Ovary (tissue), 9 donors: ENCODE data around the gene FASTK. TPM values are rescaled to one million over a fixed set of nuclear protein-coding genes. Genes with fewer than 3 reads are reported as not detected.

Experiments used
- DNase-seq, 5 donors: peaks; one replicate each; pipeline ENCODE4 v3.0.0-alpha.2; 2019 to 2020
- H3K27ac ChIP-seq, 2 donors: fragments of 200-600 bp; one replicate each; pipeline versions ENCODE4 v1.5.1 to v1.8.0; 2019 to 2022
- H3K27me3 ChIP-seq: fragments of 200-600 bp; one replicate; pipeline ENCODE4 v1.8.0; 2022
- H3K36me3 ChIP-seq: fragments of 200-600 bp; sonication (generic); one replicate; pipeline ENCODE4 v1.5.1; 2019
- H3K4me1 ChIP-seq: one replicate; pipeline ENCODE4 v1.8.1; 2013; ENCODE audit warnings: mild to moderate bottlenecking, moderate library complexity; ENCODE audit not compliant: insufficient read depth
- H3K4me3 ChIP-seq: fragments of 200-600 bp; sonication (generic); one replicate; pipeline ENCODE4 v1.5.1; 2017
- H3K9me3 ChIP-seq, 2 donors: fragments of 200-600 bp in 1 of 2; sonication (generic) in 1 of 2; one replicate each; pipeline versions ENCODE4 v1.5.1 to v1.8.1; 2013 to 2019; ENCODE audit warnings: mild to moderate bottlenecking in 1 of 2, moderate library complexity in 1 of 2
- EP300 ChIP-seq: sonication (generic); formaldehyde crosslinking; IDR thresholded peaks from one replicate; pipeline ENCODE4 v1.6.1; 2017; ENCODE audit warnings: antibody characterized with exemption
- POLR2A ChIP-seq: fragments of 450-650 bp; IDR thresholded peaks from one replicate; pipeline ENCODE4 v1.6.1; 2017; ENCODE audit warnings: antibody characterized with exemption, mild to moderate bottlenecking, moderate library complexity
- WGBS, 3 donors: extraction: QIAGEN DNeasy Blood & Tissue Kit in 1 of 3; methylation state at CpG; one replicate each; pipeline versions ENCODE4 v1.1.5 to v1.1.7; 2013 to 2017; 5-methylcytosine and 5-hydroxymethylcytosine counted together
- intact Hi-C, 4 donors: fragments of 100-400 bp; cut with DNase I; formaldehyde crosslinking; loops; one replicate each; pipeline versions ENCODE4 v1.11.0 to v1.15.1; 2022 to 2023
- polyA plus RNA-seq, 2 donors: library from polyadenylated mRNA; stranded (reverse); fragments of 200-250 nt in 1 of 2; fragments of 350-450 nt in 1 of 2; fragmentation: Illumina TruSeq in 1 of 2; extraction: RNeasy Lipid Tissue Mini Kit (QIAGEN cat#74804) in 1 of 2; gene quantifications; one replicate each; pipeline ENCODE4 v1.2.3, GENCODE V29; 2013 to 2014
- total RNA-seq, 7 donors: library from RNA; depleted of rRNA in 2 of 7; stranded (reverse); fragments of >200 nt in 2 of 7; fragmentation: NEBNext Ultra II Directional in 3 of 7; extraction: Animal tissue kit (Norgen Biotek cat#: 25700) in 3 of 7; gene quantifications; one replicate each; pipeline versions ENCODE4 v1.1.0 to v1.2.4, GENCODE V29; 2016 to 2023
- TF ChIP-seq, protein P1 (sequence below), 3 donors: fragments of 450-650 bp in 2 of 3; fragments of 200-600 bp in 1 of 3; IDR thresholded peaks; one replicate each; pipeline versions ENCODE4 v1.5.1 to v1.8.0; 2016 to 2022; ENCODE audit warnings: antibody characterized with exemption in 3 of 3, mild to moderate bottlenecking in 1 of 3
- donor health status: DM: no; HTN: no; CAD: no; lungs with moderate emphysema.
- donor health status: DM: no; HTN: no; CAD: no.
- donor health status: Bipolar disorder and iron deficiency.
- donor health status: DM: yes; HTN: yes; CAD: no.
- donor health status: DM: no; HTN: no; CAD: no.
- donor health status: DM: yes; HTN: yes; CAD: no.

FASTK gene
- total and polyA plus RNA-seq, 9 donors, result 5.4 to 95.2 (median 75.8) TPM

DNA sequence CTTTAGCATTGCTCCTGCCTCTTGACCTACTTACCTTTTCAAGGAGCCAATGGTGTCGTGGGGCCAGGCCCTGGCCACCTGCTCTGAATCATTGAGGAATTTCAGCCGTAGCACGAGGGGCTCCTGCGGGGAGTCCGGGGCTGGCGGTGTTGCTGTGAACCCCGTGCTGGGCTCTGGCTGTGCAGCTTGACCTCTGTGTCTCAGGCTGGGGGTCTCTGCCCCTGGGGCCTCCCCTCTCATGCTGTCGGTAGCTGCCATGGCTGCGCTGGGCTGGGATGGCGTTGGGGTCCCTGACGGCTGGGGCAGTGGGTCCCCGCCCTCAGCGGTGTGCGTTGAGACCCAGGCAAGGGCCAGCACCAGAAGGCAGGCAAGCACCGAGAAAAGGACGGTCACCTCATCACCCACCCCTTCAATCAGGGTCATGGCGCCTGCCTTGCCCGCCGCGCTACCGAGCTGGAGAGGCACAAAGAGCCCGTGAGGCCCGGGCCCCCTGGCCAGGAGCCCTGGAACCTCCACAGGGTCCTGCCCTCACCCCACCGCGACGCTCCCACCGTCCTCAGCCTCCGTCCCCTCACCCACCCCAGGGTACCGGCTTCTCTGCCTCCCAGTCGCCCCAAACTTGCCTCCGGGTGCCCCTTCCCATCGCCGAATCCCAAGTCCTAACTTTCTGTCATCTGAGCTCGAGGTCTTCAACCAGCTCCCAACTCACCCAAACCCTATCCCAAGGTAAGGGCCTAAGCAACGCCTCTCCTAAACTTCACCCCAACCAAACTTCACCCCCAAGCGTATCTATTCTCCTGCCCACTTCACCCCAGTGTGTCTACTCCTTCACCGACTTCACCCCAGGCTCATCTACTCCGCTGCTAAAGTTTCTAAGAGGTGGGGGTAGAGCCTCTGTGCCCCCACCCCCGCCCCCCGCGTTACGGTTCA, 1.8 kb upstream of the FASTK start:
- H3K9me3 ChIP-seq, result no peaks in the 10 kb centered on the region
- peak in 4 of 5 donors; percentile 30 to 58 (median 57) for DNase-seq
- H3K4me3 ChIP-seq, result peak overlapping the region; percentile 63
- peak overlapping the region; percentile 63 to 85 for H3K27ac ChIP-seq
- H3K36me3 ChIP-seq, result no peaks in the 10 kb centered on the region
- WGBS, 3 donors, result 48 to 57% (median 51%) methylated on average over 42 of the region's 42 CpGs
- peaks cover 28% of the 10 kb centered on the region for H3K4me1 ChIP-seq
- no peaks in the 10 kb centered on the region for H3K27me3 ChIP-seq
- TF ChIP-seq, protein P1, sequence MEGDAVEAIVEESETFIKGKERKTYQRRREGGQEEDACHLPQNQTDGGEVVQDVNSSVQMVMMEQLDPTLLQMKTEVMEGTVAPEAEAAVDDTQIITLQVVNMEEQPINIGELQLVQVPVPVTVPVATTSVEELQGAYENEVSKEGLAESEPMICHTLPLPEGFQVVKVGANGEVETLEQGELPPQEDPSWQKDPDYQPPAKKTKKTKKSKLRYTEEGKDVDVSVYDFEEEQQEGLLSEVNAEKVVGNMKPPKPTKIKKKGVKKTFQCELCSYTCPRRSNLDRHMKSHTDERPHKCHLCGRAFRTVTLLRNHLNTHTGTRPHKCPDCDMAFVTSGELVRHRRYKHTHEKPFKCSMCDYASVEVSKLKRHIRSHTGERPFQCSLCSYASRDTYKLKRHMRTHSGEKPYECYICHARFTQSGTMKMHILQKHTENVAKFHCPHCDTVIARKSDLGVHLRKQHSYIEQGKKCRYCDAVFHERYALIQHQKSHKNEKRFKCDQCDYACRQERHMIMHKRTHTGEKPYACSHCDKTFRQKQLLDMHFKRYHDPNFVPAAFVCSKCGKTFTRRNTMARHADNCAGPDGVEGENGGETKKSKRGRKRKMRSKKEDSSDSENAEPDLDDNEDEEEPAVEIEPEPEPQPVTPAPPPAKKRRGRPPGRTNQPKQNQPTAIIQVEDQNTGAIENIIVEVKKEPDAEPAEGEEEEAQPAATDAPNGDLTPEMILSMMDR (IDR thresholded peaks at IDR 0.05), result no peak
- TF ChIP-seq POLR2A (no peak), EP300 (no peak)
- intact Hi-C loops, result loop anchor here in 1 of 4 donors (2.0 kb wide), 1 partner anchor 22 kb away; no protein-coding TSS in a partner anchor

DNA sequence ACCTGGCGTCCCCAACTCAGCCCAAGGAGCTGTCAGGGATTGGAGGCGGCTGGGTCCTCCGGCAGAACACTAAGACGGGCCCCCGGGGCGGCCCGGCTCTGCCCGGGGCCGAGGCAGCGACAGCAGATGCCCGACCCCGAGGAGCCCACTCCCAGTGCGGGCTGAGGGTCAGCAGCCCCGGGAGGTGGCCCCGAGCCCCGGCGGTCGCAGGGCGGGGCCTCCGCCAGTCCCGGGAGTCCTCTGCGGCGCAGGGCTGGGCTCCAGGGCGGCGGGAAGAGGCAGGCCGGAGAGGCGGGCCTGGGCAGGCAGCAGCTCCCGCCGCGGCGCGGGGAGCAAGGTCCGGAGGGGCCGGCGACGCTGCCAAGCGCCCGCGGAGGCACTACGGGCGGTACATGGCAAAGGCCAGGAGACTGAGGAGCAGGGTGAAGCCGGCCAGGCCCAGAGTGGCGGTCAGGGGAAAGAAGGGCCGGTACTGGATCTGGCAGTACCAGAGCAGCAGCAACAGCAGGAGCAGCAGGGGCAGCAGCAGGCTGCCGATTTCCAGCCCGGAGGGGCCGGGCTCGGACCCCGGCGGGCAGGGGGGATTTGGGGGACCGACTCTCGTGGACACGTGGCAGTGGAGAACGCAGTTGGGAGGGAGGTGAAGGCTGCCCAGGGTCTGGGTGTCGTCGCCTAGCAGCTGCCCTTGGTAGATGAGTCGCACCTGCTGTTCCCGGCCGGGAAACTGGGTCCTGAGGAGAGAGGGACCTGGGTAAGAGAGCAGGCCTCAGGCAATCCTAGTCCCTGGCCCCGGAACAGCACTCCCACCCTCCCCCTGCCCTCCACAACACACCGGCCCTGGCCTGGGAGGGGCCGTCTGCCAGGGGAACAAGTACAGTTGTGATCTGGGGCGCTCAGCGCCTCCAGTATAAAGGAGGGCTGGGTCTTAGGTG, 827 bp upstream of the FASTK start:
- TF ChIP-seq, protein P1 (IDR thresholded peaks at IDR 0.05), result no peak
- TF ChIP-seq POLR2A (no peak), EP300 (no peak)
- Histone ChIP-seq H3K27ac (peak overlapping the region; percentile 85 to 88), H3K27me3 (no peaks in the 10 kb centered on the region), H3K9me3 (no peaks in the 10 kb centered on the region), H3K4me3 (peak overlapping the region; percentile 78), H3K36me3 (no peaks in the 10 kb centered on the region), H3K4me1 (peaks cover 28% of the 10 kb centered on the region)
- intact Hi-C loops, result loop anchor here in 1 of 4 donors (2.0 kb wide), 1 partner anchor 21 kb away; no protein-coding TSS in a partner anchor
- peak in 4 of 5 donors; percentile 37 to 69 (median 59) for DNase-seq
- 17 to 21% (median 20%) methylated on average over 53 to 64 of the region's 64 CpGs for WGBS, 3 donors

DNA sequence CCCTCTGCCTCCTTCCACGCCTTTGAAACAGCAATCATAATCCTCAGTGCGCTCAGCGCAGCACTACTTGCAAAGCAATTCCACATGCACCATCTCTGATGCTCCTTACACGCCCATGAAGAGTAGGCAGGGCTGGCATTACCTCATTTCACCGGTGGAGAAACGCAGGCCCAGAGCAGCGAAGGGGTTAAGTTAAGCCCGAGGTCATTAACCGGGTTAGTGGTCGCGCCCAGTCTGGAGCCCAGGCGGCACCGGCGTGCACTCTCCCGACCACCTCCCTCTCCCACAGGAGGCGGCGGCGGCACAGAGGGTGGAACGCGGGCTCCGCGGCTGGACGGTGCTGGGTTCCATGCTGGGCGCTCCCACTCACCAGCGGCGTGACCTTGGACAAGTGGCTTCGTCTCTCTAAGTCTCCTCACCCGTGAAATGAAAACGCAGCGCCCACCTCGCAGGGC, 515 bp downstream of the FASTK start:
- 1% methylated on average over 25 to 31 of the region's 31 CpGs for WGBS, 3 donors

More for the DNA sequence above, 515 bp downstream of the FASTK start:
- Histone ChIP-seq H3K27me3 (no peaks in the 10 kb centered on the region), H3K4me3 (peak overlapping the region; percentile 78), H3K36me3 (no peaks in the 10 kb centered on the region), H3K27ac (peak overlapping the region; percentile 85 to 88), H3K9me3 (no peaks in the 10 kb centered on the region), H3K4me1 (peaks cover 25% of the 10 kb centered on the region)
- TF ChIP-seq, protein P1 (IDR thresholded peaks at IDR 0.05), result no peak
- no peak for TF ChIP-seq EP300
- TF ChIP-seq POLR2A, result no peak
- intact Hi-C loops, result no loop called here
- DNase-seq, result peak in 1 of 5 donors; percentile 38
